Thyroid gland (tissue), 4 donors: Measurements from ENCODE around the gene CWC27. TPM values are rescaled to one million over a fixed set of nuclear protein-coding genes. Genes with fewer than 3 reads are reported as not detected.
A peak's percentile ranks its signal among the peaks of the same experiment; 100 is the strongest.

Source experiments
- DNase-seq, 2 donors: peaks; one replicate each; pipeline ENCODE4 v3.0.0-alpha.2; 2019
- H3K27ac ChIP-seq, 3 donors: fragments of 200-600 bp; sonication (generic); 1 replicate in 2 of 3; 2 replicates in 1 of 3; pipeline ENCODE4 v1.5.1; 2016 to 2019; ENCODE audit warnings: mild to moderate bottlenecking in 1 of 3, moderate library complexity in 1 of 3
- H3K27me3 ChIP-seq: fragments of 200-600 bp; sonication (generic); one replicate; pipeline ENCODE4 v1.5.1; 2019
- H3K36me3 ChIP-seq, 2 donors: fragments of 200-600 bp; sonication (generic); one replicate each; pipeline ENCODE4 v1.5.1; 2016 to 2019
- H3K4me1 ChIP-seq, 2 donors: fragments of 200-600 bp; sonication (generic); one replicate each; pipeline ENCODE4 v1.5.1; 2017 to 2019
- H3K4me3 ChIP-seq, 3 donors: fragments of 200-600 bp; sonication (generic); replicated peaks in 1 of 3; 1 replicate in 2 of 3; 2 replicates in 1 of 3; pipeline ENCODE4 v1.5.1; 2016; ENCODE audit warnings: mild to moderate bottlenecking in 1 of 3
- H3K9me3 ChIP-seq: fragments of 200-600 bp; sonication (generic); one replicate; pipeline ENCODE4 v1.5.1; 2017
- POLR2A ChIP-seq, 2 donors: fragments of 450-650 bp; IDR thresholded peaks; one replicate each; pipeline ENCODE4 v1.6.1; 2017; ENCODE audit warnings: antibody characterized with exemption in 2 of 2, mild to moderate bottlenecking in 2 of 2, moderate library complexity in 1 of 2
- WGBS, 2 donors: methylation state at CpG; one replicate each; pipeline ENCODE4 v1.1.5; 2017; 5-methylcytosine and 5-hydroxymethylcytosine counted together
- intact Hi-C: fragments of 100-400 bp; cut with DNase I; formaldehyde crosslinking; loops from one replicate; pipeline ENCODE4 v1.15.1; 2023
- total RNA-seq, 4 donors: library from RNA; depleted of rRNA; stranded (reverse); fragments of >200 nt; gene quantifications; one replicate each; pipeline ENCODE4 v1.2.3, GENCODE V29; 2016
- TF ChIP-seq, protein P1 (sequence below), 6 experiments: fragments of 200-600 bp in 3 of 6; fragments of 450-650 bp in 3 of 6; sonication (generic) in 3 of 6; IDR thresholded peaks; one replicate each; pipeline ENCODE4 v1.5.1; 2016 to 2019; ENCODE audit warnings: antibody characterized with exemption in 6 of 6, mild to moderate bottlenecking in 2 of 6, inconsistent platforms in 1 of 6, moderate library complexity in 1 of 6

CWC27 gene
- total RNA-seq, 4 donors from 2014 or later = 15.0 to 24.3 (median 16.7) TPM

DNA sequence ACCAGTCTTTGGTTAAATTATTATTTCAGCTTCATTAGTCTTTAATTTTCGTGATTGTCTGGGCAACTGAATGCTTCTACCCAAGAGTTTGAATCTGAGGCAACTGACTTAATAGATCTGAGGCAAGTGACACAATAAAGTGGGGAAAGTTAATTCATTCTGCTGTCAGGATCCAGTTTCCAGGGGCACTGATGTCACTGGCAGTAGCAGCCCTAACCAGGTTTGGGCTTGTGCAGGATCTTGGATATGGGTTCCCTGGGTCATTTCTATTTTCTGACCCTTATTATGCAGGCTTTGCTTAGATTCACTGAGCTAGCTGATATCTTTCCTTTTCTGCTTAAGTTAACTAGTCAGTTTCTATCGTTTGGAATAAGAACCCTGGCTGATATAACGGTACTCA lies 9.8 kb upstream of the CWC27 start:
- Histone ChIP-seq H3K4me3 (no peak overlapping the region), H3K27me3 (no peaks in the 10 kb centered on the region), H3K4me1 (no peaks in the 10 kb centered on the region), H3K27ac (no peak overlapping the region), H3K36me3 (peaks cover 3 to 6% of the 10 kb centered on the region in 2 donors), H3K9me3 (no peaks in the 10 kb centered on the region)
- 83 to 84% methylated on average over 3 of the region's 3 CpGs for WGBS, 2 donors
- no peak for TF ChIP-seq POLR2A (IDR thresholded peaks at IDR 0.05)
- TF ChIP-seq, protein P1, sequence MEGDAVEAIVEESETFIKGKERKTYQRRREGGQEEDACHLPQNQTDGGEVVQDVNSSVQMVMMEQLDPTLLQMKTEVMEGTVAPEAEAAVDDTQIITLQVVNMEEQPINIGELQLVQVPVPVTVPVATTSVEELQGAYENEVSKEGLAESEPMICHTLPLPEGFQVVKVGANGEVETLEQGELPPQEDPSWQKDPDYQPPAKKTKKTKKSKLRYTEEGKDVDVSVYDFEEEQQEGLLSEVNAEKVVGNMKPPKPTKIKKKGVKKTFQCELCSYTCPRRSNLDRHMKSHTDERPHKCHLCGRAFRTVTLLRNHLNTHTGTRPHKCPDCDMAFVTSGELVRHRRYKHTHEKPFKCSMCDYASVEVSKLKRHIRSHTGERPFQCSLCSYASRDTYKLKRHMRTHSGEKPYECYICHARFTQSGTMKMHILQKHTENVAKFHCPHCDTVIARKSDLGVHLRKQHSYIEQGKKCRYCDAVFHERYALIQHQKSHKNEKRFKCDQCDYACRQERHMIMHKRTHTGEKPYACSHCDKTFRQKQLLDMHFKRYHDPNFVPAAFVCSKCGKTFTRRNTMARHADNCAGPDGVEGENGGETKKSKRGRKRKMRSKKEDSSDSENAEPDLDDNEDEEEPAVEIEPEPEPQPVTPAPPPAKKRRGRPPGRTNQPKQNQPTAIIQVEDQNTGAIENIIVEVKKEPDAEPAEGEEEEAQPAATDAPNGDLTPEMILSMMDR (IDR thresholded peaks at IDR 0.05) = no peak
- DNase-seq = no peak
- intact Hi-C loops = no loop called here

DNA sequence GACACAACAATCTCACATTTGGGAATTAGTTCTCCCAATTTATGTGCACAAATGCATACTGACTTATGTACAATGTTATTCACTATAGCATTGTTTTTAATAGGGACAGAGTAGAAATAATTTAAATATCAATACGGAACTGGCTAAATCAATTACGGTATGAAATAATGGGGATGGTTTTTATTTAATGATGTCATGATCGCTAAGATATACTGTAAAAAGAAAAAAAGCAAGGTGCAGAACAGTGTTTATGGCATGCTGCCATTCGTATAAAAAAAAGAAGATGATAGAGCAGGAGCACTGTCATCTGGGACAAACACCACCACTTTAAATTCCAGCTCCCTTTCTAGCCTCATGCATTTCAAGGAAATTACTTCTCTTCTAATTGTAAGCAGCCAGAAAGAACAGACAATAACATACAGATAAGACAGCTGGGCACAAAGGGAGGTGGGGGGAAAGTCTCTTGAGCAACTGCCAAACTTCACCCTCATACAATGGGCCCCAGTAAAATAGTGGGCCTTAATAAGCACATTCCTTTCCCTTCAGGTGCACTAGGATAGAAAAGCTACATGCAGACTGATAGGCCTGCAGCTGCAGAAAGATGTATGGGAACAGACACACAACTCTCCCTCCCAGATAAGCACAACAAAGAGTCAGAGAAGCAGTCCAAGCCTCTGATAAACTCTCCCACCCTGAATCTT lies 8.6 kb upstream of the CWC27 start:
- Histone ChIP-seq H3K27ac (no peak overlapping the region), H3K4me1 (no peaks in the 10 kb centered on the region), H3K36me3 (peaks cover 0 to 6% of the 10 kb centered on the region in 2 donors), H3K27me3 (no peaks in the 10 kb centered on the region), H3K4me3 (no peak overlapping the region), H3K9me3 (no peaks in the 10 kb centered on the region)
- no peak for DNase-seq
- TF ChIP-seq, protein P1 (IDR thresholded peaks at IDR 0.05) = no peak
- no peak for TF ChIP-seq POLR2A (IDR thresholded peaks at IDR 0.05)
- intact Hi-C loops = no loop called here
- 87 to 91% methylated on average over 4 of the region's 4 CpGs for WGBS, 2 donors

GRCh38 chr5:64763948-64764503 lies 4.7 kb upstream of the CWC27 start:
- Histone ChIP-seq H3K36me3 (peaks cover 0 to 6% of the 10 kb centered on the region in 2 donors), H3K27ac (no peak overlapping the region), H3K4me3 (no peak overlapping the region), H3K27me3 (no peaks in the 10 kb centered on the region), H3K9me3 (no peaks in the 10 kb centered on the region), H3K4me1 (peaks cover 18% of the 10 kb centered on the region in 2 donors)
- DNase-seq = no peak
- intact Hi-C loops = no loop called here
- 89 to 92% methylated on average over 4 of the region's 4 CpGs for WGBS, 2 donors
- TF ChIP-seq POLR2A (IDR thresholded peaks at IDR 0.05) = no peak
- TF ChIP-seq, protein P1 (IDR thresholded peaks at IDR 0.05) = no peak

GRCh38 chr5:64765804-64766504 lies 2.8 kb upstream of the CWC27 start:
- H3K9me3 ChIP-seq = no peaks in the 10 kb centered on the region
- H3K4me1 ChIP-seq = peaks cover 30 to 34% of the 10 kb centered on the region in 2 donors
- H3K27me3 ChIP-seq = no peaks in the 10 kb centered on the region
- peaks cover 0 to 6% of the 10 kb centered on the region in 2 donors for H3K36me3 ChIP-seq
- no peak overlapping the region for H3K4me3 ChIP-seq
- no peak overlapping the region for H3K27ac ChIP-seq
- intact Hi-C loops = no loop called here
- TF ChIP-seq, protein P1 (IDR thresholded peaks at IDR 0.05) = no peak
- TF ChIP-seq POLR2A (IDR thresholded peaks at IDR 0.05) = no peak
- no peak for DNase-seq
- 98 to 100% methylated on average over 2 of the region's 2 CpGs for WGBS, 2 donors

GRCh38 chr5:64766941-64767340 lies 1.8 kb upstream of the CWC27 start:
- peaks cover 30 to 34% of the 10 kb centered on the region in 2 donors for H3K4me1 ChIP-seq
- H3K4me3 ChIP-seq = peak overlapping the region in 1 of 3 donors; percentile 80
- no peaks in the 10 kb centered on the region for H3K9me3 ChIP-seq
- H3K27ac ChIP-seq = no peak overlapping the region
- no peaks in the 10 kb centered on the region for H3K27me3 ChIP-seq
- H3K36me3 ChIP-seq = peaks cover 0 to 6% of the 10 kb centered on the region in 2 donors
- intact Hi-C loops = no loop called here
- no peak for TF ChIP-seq POLR2A (IDR thresholded peaks at IDR 0.05)
- TF ChIP-seq, protein P1 (IDR thresholded peaks at IDR 0.05) = no peak
- no peak for DNase-seq
- WGBS, 2 donors = 66 to 81% methylated on average over 2 of the region's 2 CpGs
